ENCODE measurements around the gene PRCD.

DNA sequence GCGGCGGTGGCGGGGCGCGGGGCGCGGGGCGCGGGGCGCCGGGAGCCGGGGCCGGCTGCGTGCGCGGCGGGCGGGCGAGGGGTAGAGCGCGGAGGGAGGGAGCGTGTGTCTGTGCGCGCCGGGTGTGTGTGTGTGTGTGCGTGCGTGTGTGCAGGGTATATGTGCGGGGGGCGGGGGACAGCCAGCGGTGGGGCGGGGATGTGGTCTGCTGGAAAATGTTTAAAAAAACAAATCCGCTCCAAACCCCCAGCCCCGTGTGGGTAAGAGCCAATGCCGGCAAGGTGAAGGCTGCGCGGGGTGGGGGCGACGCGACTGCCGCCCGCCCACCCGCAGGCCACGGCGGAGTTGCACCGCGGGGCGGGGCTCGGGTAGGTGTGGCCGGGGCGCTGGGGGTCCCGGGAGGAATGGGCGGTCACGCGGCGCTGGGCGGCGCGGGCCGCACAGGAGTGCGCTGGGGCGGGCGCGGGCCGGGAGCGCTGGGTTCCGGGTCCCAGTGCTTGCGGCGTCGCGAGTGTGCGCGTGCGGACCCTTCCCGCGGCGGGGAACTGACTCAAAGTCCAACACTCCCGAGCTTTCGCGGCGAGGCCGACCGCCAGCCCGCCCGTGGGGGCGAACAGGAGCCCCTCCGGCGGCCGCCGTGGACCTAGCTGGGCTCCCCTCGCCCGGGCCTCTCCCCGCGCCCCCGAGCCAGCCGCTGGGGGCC, 2.1 kb upstream of the PRCD start, which contains the start of gene CYGB:
- TF ChIP-seq, protein P1, sequence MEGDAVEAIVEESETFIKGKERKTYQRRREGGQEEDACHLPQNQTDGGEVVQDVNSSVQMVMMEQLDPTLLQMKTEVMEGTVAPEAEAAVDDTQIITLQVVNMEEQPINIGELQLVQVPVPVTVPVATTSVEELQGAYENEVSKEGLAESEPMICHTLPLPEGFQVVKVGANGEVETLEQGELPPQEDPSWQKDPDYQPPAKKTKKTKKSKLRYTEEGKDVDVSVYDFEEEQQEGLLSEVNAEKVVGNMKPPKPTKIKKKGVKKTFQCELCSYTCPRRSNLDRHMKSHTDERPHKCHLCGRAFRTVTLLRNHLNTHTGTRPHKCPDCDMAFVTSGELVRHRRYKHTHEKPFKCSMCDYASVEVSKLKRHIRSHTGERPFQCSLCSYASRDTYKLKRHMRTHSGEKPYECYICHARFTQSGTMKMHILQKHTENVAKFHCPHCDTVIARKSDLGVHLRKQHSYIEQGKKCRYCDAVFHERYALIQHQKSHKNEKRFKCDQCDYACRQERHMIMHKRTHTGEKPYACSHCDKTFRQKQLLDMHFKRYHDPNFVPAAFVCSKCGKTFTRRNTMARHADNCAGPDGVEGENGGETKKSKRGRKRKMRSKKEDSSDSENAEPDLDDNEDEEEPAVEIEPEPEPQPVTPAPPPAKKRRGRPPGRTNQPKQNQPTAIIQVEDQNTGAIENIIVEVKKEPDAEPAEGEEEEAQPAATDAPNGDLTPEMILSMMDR (IDR thresholded peaks at IDR 0.05): no peak
- TF ChIP-seq POLR2A (IDR thresholded peaks at IDR 0.05): no peak

Measured in adrenal gland (tissue), 5 donors.